Omental fat pad (tissue), 4 donors: ENCODE results near the gene SNAP25. TPM values are rescaled to one million over a fixed set of nuclear protein-coding genes. Genes with fewer than 3 reads are reported as not detected.

Source experiments
- ATAC-seq: fragments of 150-250 bp; one replicate; pipeline ENCODE4 v1.9.1; 2016; ENCODE audit warnings: mild to moderate bottlenecking, moderate library complexity; ENCODE audit not compliant: low FRiP score
- DNase-seq: peaks from one replicate; pipeline ENCODE4 v3.0.0-alpha.2; 2019; ENCODE audit warnings: low spot score
- total RNA-seq, 4 donors: library from RNA; depleted of rRNA; stranded (reverse); fragments of >200 nt; gene quantifications; one replicate each; pipeline ENCODE4 v1.1.0, GENCODE V29; 2016
- TF ChIP-seq, protein P1 (sequence below), 3 donors: fragments of 450-650 bp; IDR thresholded peaks; one replicate each; pipeline ENCODE4 v1.5.1; 2016 to 2017; ENCODE audit warnings: antibody characterized with exemption in 3 of 3, mild to moderate bottlenecking in 3 of 3, moderate library complexity in 2 of 3

Gene SNAP25
- total RNA-seq, 4 donors from 2014 or later = 0.47 to 4.8 (median 1.2) TPM

GRCh38 chr20:10177326-10177725, 41.3 kb upstream of the SNAP25 start:
- no peak for DNase-seq
- TF ChIP-seq, protein P1, sequence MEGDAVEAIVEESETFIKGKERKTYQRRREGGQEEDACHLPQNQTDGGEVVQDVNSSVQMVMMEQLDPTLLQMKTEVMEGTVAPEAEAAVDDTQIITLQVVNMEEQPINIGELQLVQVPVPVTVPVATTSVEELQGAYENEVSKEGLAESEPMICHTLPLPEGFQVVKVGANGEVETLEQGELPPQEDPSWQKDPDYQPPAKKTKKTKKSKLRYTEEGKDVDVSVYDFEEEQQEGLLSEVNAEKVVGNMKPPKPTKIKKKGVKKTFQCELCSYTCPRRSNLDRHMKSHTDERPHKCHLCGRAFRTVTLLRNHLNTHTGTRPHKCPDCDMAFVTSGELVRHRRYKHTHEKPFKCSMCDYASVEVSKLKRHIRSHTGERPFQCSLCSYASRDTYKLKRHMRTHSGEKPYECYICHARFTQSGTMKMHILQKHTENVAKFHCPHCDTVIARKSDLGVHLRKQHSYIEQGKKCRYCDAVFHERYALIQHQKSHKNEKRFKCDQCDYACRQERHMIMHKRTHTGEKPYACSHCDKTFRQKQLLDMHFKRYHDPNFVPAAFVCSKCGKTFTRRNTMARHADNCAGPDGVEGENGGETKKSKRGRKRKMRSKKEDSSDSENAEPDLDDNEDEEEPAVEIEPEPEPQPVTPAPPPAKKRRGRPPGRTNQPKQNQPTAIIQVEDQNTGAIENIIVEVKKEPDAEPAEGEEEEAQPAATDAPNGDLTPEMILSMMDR (IDR thresholded peaks at IDR 0.05) = no peak
- no peak for ATAC-seq

GRCh38 chr20:10178091-10178490, 40.5 kb upstream of the SNAP25 start:
- no peak for ATAC-seq
- TF ChIP-seq, protein P1 (IDR thresholded peaks at IDR 0.05) = no peak
- DNase-seq = no peak

DNA sequence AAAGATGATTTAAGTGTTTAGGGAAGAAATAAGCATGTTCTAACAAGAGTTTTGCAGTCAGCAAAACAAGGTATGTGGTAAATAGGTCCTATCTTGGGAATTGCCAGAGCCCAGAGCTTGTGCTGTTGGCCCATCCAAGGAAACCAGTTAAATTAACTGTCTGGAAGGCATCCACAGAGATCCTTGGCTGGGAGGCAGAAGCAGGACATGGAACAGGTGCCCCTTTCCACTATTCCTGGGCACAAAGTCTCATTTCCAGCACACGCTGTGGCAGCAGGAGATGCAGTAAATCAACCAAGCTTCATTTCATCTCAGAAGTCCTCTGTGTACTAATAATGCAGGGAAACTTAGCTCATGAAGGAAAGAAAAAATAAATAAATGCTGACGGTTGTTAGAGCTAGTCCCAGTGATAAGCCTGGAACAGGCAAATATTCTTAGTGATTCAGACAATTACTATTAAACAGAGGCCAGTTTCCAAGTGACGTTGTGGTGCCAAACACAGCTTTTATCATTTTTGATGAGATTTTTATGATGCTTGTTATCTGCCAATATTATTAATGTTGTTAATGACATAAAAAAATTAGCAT, 39.8 kb upstream of the SNAP25 start:
- DNase-seq (no peak), ATAC-seq (no peak)
- TF ChIP-seq, protein P1 (IDR thresholded peaks at IDR 0.05) = no peak

DNA sequence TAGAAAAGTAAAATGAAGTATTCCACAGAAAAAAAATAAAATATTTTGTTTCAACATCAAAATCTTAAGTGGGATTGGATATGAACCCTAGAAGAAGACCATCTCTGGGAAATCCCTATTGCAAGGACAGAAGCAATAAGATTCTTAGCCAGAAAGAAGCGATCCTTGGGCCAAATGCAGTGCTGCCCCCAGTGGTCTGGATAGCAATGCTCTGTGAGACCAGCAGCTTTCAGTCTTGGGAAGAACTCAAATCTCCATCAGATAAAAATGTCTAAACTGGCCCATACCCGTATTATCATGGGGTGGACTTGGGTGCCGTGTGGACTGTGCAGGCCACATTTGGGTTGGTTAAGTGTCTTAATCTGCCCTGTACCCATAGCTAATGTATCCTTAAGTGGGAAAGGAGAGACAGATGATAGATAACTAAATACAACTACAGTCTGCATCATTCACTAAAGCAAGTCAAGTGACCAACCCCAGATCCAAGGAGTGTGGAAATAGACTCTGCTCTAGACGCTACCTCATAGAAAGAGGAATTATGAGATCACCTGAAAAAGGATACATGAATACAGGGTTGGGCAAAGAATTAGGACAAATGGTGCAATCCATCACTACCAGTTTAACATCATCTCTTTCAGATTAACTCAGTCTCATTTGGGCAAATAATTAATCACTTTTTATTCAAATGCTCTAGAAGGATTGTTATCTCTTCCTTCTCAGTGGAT, 38.9 kb upstream of the SNAP25 start:
- no peak for ATAC-seq

GRCh38 chr20:10180651-10181235, 37.9 kb upstream of the SNAP25 start:
- TF ChIP-seq, protein P1 (IDR thresholded peaks at IDR 0.05) = no peak
- ATAC-seq (peak; percentile 33), DNase-seq (no peak)

More for the DNA sequence above, 38.9 kb upstream of the SNAP25 start:
- no peak for DNase-seq
- TF ChIP-seq, protein P1 (IDR thresholded peaks at IDR 0.05) = no peak

GRCh38 chr20:10185741-10186558, 32.7 kb upstream of the SNAP25 start:
- TF ChIP-seq, protein P1 (IDR thresholded peaks at IDR 0.05) = no peak
- no peak for ATAC-seq
- DNase-seq = no peak
